GM12878 (cell line): ENCODE results near the gene INPP4B. TPM values are rescaled to one million over a fixed set of nuclear protein-coding genes. Genes with fewer than 3 reads are reported as not detected.
A peak's percentile ranks its signal among the peaks of the same experiment; 100 is the strongest.

Experiments
- ATAC-seq: fragments of 200-7000 bp; cut with Tn5 transposase; 3 replicates; pipeline ENCODE4 v1.9.1; 2020; ENCODE audit warnings: mild to moderate bottlenecking, moderate library complexity
- BruUV-seq: library from RNA; stranded (reverse); fragments of 400-500 nt; replicated peaks from 2 replicates; lab custom pipeline; 2021; lab: Mats Ljungman, UMichigan
- CTCF ChIA-PET: fragments of 300-600 bp; sonication (Branson Sonifier 250); formaldehyde crosslinking; extraction: SDS; loops from one replicate; lab custom pipeline; 2021; ENCODE audit warnings: inconsistent platforms; lab: Yijun Ruan, JAX
- POLR2A ChIA-PET: fragments of 350-600 bp; formaldehyde crosslinking; extraction: SDS; loops from one replicate; lab custom pipeline; 2021; ENCODE audit warnings: inconsistent platforms; lab: Charles Lee
- RAD21 ChIA-PET: fragments of 300-600 bp; sonication (Branson Sonifier 250); formaldehyde crosslinking; loops from one replicate; lab custom pipeline; 2023; ENCODE audit warnings: antibody characterized with exemption; ENCODE audit not compliant: unreplicated experiment; lab: Charles Lee
- SMC1A ChIA-PET: fragments of 300-600 bp; sonication (Branson Sonifier 250); formaldehyde crosslinking; loops from one replicate; lab custom pipeline; 2023; ENCODE audit not compliant: unreplicated experiment, uncharacterized antibody; lab: Charles Lee
- DNase-seq: peaks from one replicate; pipeline ENCODE4 v3.0.0-alpha.2; 2011; ENCODE audit warnings: low read depth, low spot score
- FAIRE-seq: peaks from 3 replicates; lab custom pipeline; 2011; peaks lifted over from hg19 to GRCh38; lab: Jason Lieb, UNC
- H2AFZ ChIP-seq: 2 replicates; pipeline ENCODE4 v1.6.0; 2011; ENCODE audit warnings: low read depth, low read length, control low read depth; ENCODE audit not compliant: control insufficient read depth
- H3K27ac ChIP-seq: 2 replicates; pipeline ENCODE4 v1.5.1; 2011; ENCODE audit warnings: control low read depth; ENCODE audit not compliant: control insufficient read depth, insufficient read depth
- H3K27me3 ChIP-seq, 2 experiments: replicated peaks in 1 of 2; 2 replicates each; pipeline versions ENCODE4 v1.6.0 to v1.6.1; 2011; ENCODE audit warnings: low read length in 1 of 2; ENCODE audit not compliant: control insufficient read depth in 2 of 2, insufficient read depth in 2 of 2
- H3K36me3 ChIP-seq, 2 experiments: 2 replicates each; pipeline ENCODE4 v1.5.1; 2011; ENCODE audit warnings: low read length in 1 of 2; ENCODE audit not compliant: control insufficient read depth in 2 of 2, insufficient read depth in 2 of 2
- H3K4me1 ChIP-seq: 2 replicates; pipeline ENCODE4 v1.6.1; 2011; ENCODE audit warnings: mild to moderate bottlenecking, low read length, moderate library complexity, mixed read lengths; ENCODE audit not compliant: control insufficient read depth, insufficient read depth
- H3K4me2 ChIP-seq: 2 replicates; pipeline ENCODE4 v1.6.0; 2011; ENCODE audit warnings: control low read depth; ENCODE audit not compliant: control insufficient read depth, insufficient read depth
- H3K4me3 ChIP-seq: fragments of 200-600 bp; sonication (generic); 2 replicates; pipeline ENCODE4 v1.5.1; 2016
- H3K79me2 ChIP-seq: 2 replicates; pipeline ENCODE4 v1.6.0; 2011; ENCODE audit warnings: low read length; ENCODE audit not compliant: control insufficient read depth, insufficient read depth
- H3K9ac ChIP-seq: 2 replicates; pipeline ENCODE4 v1.8.0; 2011; ENCODE audit warnings: low read length, control low read depth, mixed read lengths; ENCODE audit not compliant: control insufficient read depth, insufficient read depth
- H3K9me3 ChIP-seq: replicated peaks from 3 replicates; pipeline ENCODE4 v1.5.1; 2011; ENCODE audit warnings: mild to moderate bottlenecking, low read length; ENCODE audit not compliant: control insufficient read depth, insufficient read depth
- H4K20me1 ChIP-seq: 2 replicates; pipeline ENCODE4 v1.6.0; 2011; ENCODE audit not compliant: control insufficient read depth, insufficient read depth
- ATF7 ChIP-seq: fragments of 450-650 bp; IDR thresholded peaks from 2 replicates; pipeline ENCODE4 v1.6.1; 2016; ENCODE audit warnings: low read depth, mild to moderate bottlenecking
- BACH1 ChIP-seq: fragments of 450-650 bp; IDR thresholded peaks from 2 replicates; pipeline ENCODE4 v1.6.1; 2017; ENCODE audit warnings: mild to moderate bottlenecking, borderline replicate concordance
- BCLAF1 ChIP-seq: fragments of 450-650 bp; IDR thresholded peaks from 2 replicates; pipeline ENCODE4 v1.6.1; 2017; ENCODE audit warnings: antibody characterized with exemption, mild to moderate bottlenecking, moderate library complexity
- DPF2 ChIP-seq: fragments of 450-650 bp; IDR thresholded peaks from 2 replicates; pipeline ENCODE4 v1.6.1; 2017; ENCODE audit warnings: mild to moderate bottlenecking
- GABPA ChIP-seq: IDR thresholded peaks from 2 replicates; pipeline ENCODE4 v1.6.1; 2014; ENCODE audit warnings: antibody characterized with exemption, low read depth, mild to moderate bottlenecking, inconsistent platforms
- NFXL1 ChIP-seq: fragments of 450-650 bp; IDR thresholded peaks from 2 replicates; pipeline ENCODE4 v1.6.1; 2017; ENCODE audit warnings: antibody characterized with exemption, mild to moderate bottlenecking, borderline replicate concordance
- PRDM15 ChIP-seq: fragments of 450-650 bp; formaldehyde crosslinking; IDR thresholded peaks from 2 replicates; pipeline ENCODE4 v1.4.0; 2020; ENCODE audit warnings: mild to moderate bottlenecking, moderate library complexity
- RB1 ChIP-seq: fragments of 450-650 bp; formaldehyde crosslinking; IDR thresholded peaks from 2 replicates; pipeline ENCODE4 v1.6.1; 2017; ENCODE audit warnings: mild to moderate bottlenecking, borderline replicate concordance
- SREBF2 ChIP-seq: IDR thresholded peaks from 2 replicates; pipeline ENCODE4 v1.6.1; 2012; ENCODE audit warnings: mild to moderate bottlenecking, low read length
- USF1 ChIP-seq: IDR thresholded peaks from 2 replicates; pipeline ENCODE4 v1.6.1; 2011; ENCODE audit warnings: borderline replicate concordance, low read depth, mild to moderate bottlenecking, moderate library complexity, mixed read lengths, low read length; ENCODE audit not compliant: insufficient read depth; ENCODE audit errors: extremely low read length
- ZNF384 ChIP-seq: IDR thresholded peaks from 2 replicates; pipeline ENCODE4 v1.6.1; 2012; ENCODE audit warnings: low read depth, mild to moderate bottlenecking, low read length, improper control_type of control experiment, borderline replicate concordance
- in situ Hi-C: fragments of 300-500 bp; cut with MboI; formaldehyde crosslinking; loops from 9 replicates; pipeline ENCODE4 v1.14.3; 2018; ENCODE audit warnings: mixed read lengths
- intact Hi-C: fragments of 100-400 bp; cut with micrococcal nuclease; formaldehyde crosslinking; loops from one replicate; pipeline ENCODE4 v1.14.2; 2022; ENCODE audit not compliant: unreplicated experiment
- polyA plus RNA-seq, 11 experiments: library from polyadenylated mRNA; depleted of rRNA in 4 of 11; unstranded in 6 of 11; stranded (reverse) in 5 of 11; fragments of >200 nt; fragmentation: Nextera tagmentation in 4 of 11; fragmentation: Illumina TruSeq in 1 of 11; extraction: Ambion mirVana in 4 of 11; extraction: Trizol in 1 of 11; gene quantifications; 1 replicate in 1 of 11; 2 replicates in 10 of 11; pipeline versions ENCODE4 v1.2.1 to v1.2.3, GENCODE V29; 2011 to 2016; ENCODE audit warnings: inconsistent platforms in 2 of 11, missing spikeins in 2 of 11, low read depth in 1 of 11
- total RNA-seq, 4 experiments: library from RNA; depleted of rRNA in 3 of 4; stranded (reverse); fragments of >200 nt in 3 of 4; fragmentation: Illumina TruSeq in 1 of 4; extraction: Trizol in 1 of 4; gene quantifications; 2 replicates each; pipeline versions ENCODE4 v1.2.1 to v1.2.3, GENCODE V29; 2013 to 2021

INPP4B gene
- total and polyA plus RNA-seq, 10 of the 15 experiments (the other 5 are each of a cell fraction or from before 2014, with no cell fraction given) = 0.53 to 11.2 (median 0.95) TPM

GRCh38 chr4:142566243-142566642, 279.9 kb downstream of the INPP4B start:
- H3K27ac ChIP-seq = no peak overlapping the region
- H3K9ac ChIP-seq = no peak overlapping the region
- TF ChIP-seq RB1 = no peak
- no peak for TF ChIP-seq BCLAF1
- no peak for TF ChIP-seq ATF7
- TF ChIP-seq PRDM15 (CRISPR knock-in tag) = no peak
- TF ChIP-seq ZNF384 = no peak
- TF ChIP-seq SREBF2 = no peak
- TF ChIP-seq NFXL1 = no peak
- no peak for TF ChIP-seq GABPA
- TF ChIP-seq BACH1 = no peak
- TF ChIP-seq USF1 = no peak
- TF ChIP-seq DPF2 = no peak
- TF ChIP-seq, all 136 proteins: peak for 0
- no peaks in the 10 kb centered on the region for H3K79me2 ChIP-seq
- no peaks in the 10 kb centered on the region for H3K27me3 ChIP-seq
- ATAC-seq = no peak
- intact Hi-C loops = loop anchor here (5.0 to 10.0 kb wide), 4 partner anchors 151 to 441 kb away; no protein-coding TSS in a partner anchor
- in situ Hi-C loops = no loop called here
- SMC1A ChIA-PET = interaction anchor here (0.6 to 7.1 kb wide), 30 partner anchors 9 to 924 kb away, joined by 3 to 120 read pairs (median 6); no protein-coding TSS in a partner anchor
- H3K4me1 ChIP-seq = no peaks in the 10 kb centered on the region
- no peaks in the 10 kb centered on the region for H3K9me3 ChIP-seq
- H3K4me2 ChIP-seq = no peak overlapping the region
- TSS peak; percentile 86 for BruUV-seq
- no peaks in the 10 kb centered on the region for H4K20me1 ChIP-seq
- H3K4me3 ChIP-seq = no peak overlapping the region
- no peak for DNase-seq
- no peak overlapping the region for H2AFZ ChIP-seq
- CTCF ChIA-PET = interaction anchor here (0.9 to 5.9 kb wide), 16 partner anchors 13 to 349 kb away, joined by 3 to 119 read pairs (median 7); no protein-coding TSS in a partner anchor
- FAIRE-seq = no peak
- POLR2A ChIA-PET = interaction anchor here (0.8 to 5.0 kb wide), 7 partner anchors 9 to 213 kb away, joined by 3 to 29 read pairs (median 4); no protein-coding TSS in a partner anchor
- RAD21 ChIA-PET = interaction anchor here (0.8 to 6.0 kb wide), 26 partner anchors 9 to 439 kb away, joined by 3 to 133 read pairs (median 9); no protein-coding TSS in a partner anchor
- no peaks in the 10 kb centered on the region for H3K36me3 ChIP-seq
